Smooth muscle cell (in vitro differentiated cells): ENCODE data around the gene TRAF3IP1. TPM values are rescaled to one million over a fixed set of nuclear protein-coding genes. Genes with fewer than 3 reads are reported as not detected.

Experiments
- DNase-seq: peaks from one replicate; lab custom pipeline; 2025; ENCODE audit not compliant: unreplicated experiment; lab: John Stamatoyannopoulos, UW
- H2AFZ ChIP-seq: fragments of 200-600 bp; sonication (generic); 2 replicates; pipeline ENCODE4 v1.6.0; 2016; ENCODE audit warnings: antibody characterized with exemption, low read depth, mild to moderate bottlenecking
- H3F3A ChIP-seq: fragments of 200-600 bp; sonication (generic); 2 replicates; pipeline ENCODE4 v1.6.0; 2017; ENCODE audit warnings: antibody characterized with exemption, low read depth
- H3K27ac ChIP-seq: fragments of 200-600 bp; sonication (generic); 2 replicates; pipeline ENCODE4 v1.5.1; 2016; ENCODE audit warnings: low read depth, mild to moderate bottlenecking
- H3K27me3 ChIP-seq: fragments of 200-600 bp; sonication (generic); 2 replicates; pipeline ENCODE4 v1.6.1; 2016; ENCODE audit warnings: low read depth, mild to moderate bottlenecking
- H3K36me3 ChIP-seq: fragments of 200-600 bp; sonication (generic); 2 replicates; pipeline ENCODE4 v1.5.1; 2016; ENCODE audit warnings: low read depth
- H3K4me1 ChIP-seq: fragments of 200-600 bp; sonication (generic); 2 replicates; pipeline ENCODE4 v1.5.1; 2016; ENCODE audit warnings: low read depth
- H3K4me2 ChIP-seq: fragments of 200-600 bp; sonication (generic); 2 replicates; pipeline ENCODE4 v1.6.0; 2016; ENCODE audit warnings: mild to moderate bottlenecking
- H3K4me3 ChIP-seq: fragments of 200-600 bp; sonication (generic); 2 replicates; pipeline ENCODE4 v1.5.1; 2016; ENCODE audit warnings: mild to moderate bottlenecking
- H3K79me2 ChIP-seq: fragments of 200-600 bp; sonication (generic); 2 replicates; pipeline ENCODE4 v1.6.0; 2016; ENCODE audit warnings: low read depth, mild to moderate bottlenecking
- H3K9ac ChIP-seq: fragments of 200-600 bp; sonication (generic); 2 replicates; pipeline ENCODE4 v1.6.0; 2016; ENCODE audit warnings: low read depth
- H3K9me3 ChIP-seq: fragments of 200-600 bp; sonication (generic); replicated peaks from 2 replicates; pipeline ENCODE4 v1.5.1; 2016; ENCODE audit warnings: low read depth
- H4K20me1 ChIP-seq: fragments of 200-600 bp; sonication (generic); 2 replicates; pipeline ENCODE4 v1.6.0; 2016; ENCODE audit warnings: low read depth
- CTCF ChIP-seq: fragments of 200-600 bp; sonication (generic); IDR thresholded peaks from 2 replicates; pipeline ENCODE4 v1.5.1; 2017; ENCODE audit warnings: borderline replicate concordance, mild to moderate bottlenecking, antibody characterized with exemption; ENCODE audit not compliant: insufficient read depth, poor library complexity, severe bottlenecking
- WGBS: methylation state at CpG from one replicate; pipeline ENCODE4 v1.1.7; 2016; ENCODE audit warnings: low lambda C conversion rate; 5-methylcytosine and 5-hydroxymethylcytosine counted together
- polyA plus RNA-seq: library from polyadenylated mRNA; unstranded; fragments of >200 nt; fragmentation: Nextera tagmentation; extraction: Ambion mirVana; gene quantifications from 2 replicates; pipeline ENCODE4 v1.2.1, GENCODE V29; 2016
- total RNA-seq: library from RNA; depleted of rRNA; stranded (reverse); fragments of >200 nt; gene quantifications from 2 replicates; pipeline ENCODE4 v1.2.3, GENCODE V29; 2014

Gene TRAF3IP1
- total and polyA plus RNA-seq, 2 experiments from 2014 or later = 5.3 to 7.5 TPM

GRCh38 chr2:238445409-238446190 is 125.3 kb downstream of the TRAF3IP1 start:
- Histone ChIP-seq H3K79me2 (peaks cover 37% of the 10 kb centered on the region), H3K27ac (no peak overlapping the region), H3K27me3 (no peaks in the 10 kb centered on the region), H3K4me1 (no peaks in the 10 kb centered on the region), H3K36me3 (peaks cover 5% of the 10 kb centered on the region), H3F3A (no peaks in the 10 kb centered on the region), H3K9ac (no peak overlapping the region), H3K9me3 (no peaks in the 10 kb centered on the region), H4K20me1 (peaks cover 91% of the 10 kb centered on the region), H3K4me2 (no peak overlapping the region), H3K4me3 (no peak overlapping the region), H2AFZ (no peak overlapping the region)
- no peak for DNase-seq
- TF ChIP-seq CTCF = no peak
- 98% methylated on average over 17 of the region's 17 CpGs for WGBS

- Histone ChIP-seq H3K36me3 (peaks cover 5% of the 10 kb centered on the region), H3K4me1 (no peaks in the 10 kb centered on the region), H2AFZ (no peak overlapping the region), H3K9me3 (no peaks in the 10 kb centered on the region), H4K20me1 (peaks cover 91% of the 10 kb centered on the region), H3K4me2 (no peak overlapping the region), H3F3A (no peaks in the 10 kb centered on the region), H3K4me3 (no peak overlapping the region), H3K79me2 (peaks cover 29% of the 10 kb centered on the region), H3K9ac (no peak overlapping the region), H3K27me3 (no peaks in the 10 kb centered on the region), H3K27ac (no peak overlapping the region)
- DNase-seq = no peak
- TF ChIP-seq CTCF = no peak
- 98% methylated on average over 8 of the region's 8 CpGs for WGBS
Measured at GRCh38 chr2:238446371-238446770, 126.1 kb downstream of the TRAF3IP1 start.

GRCh38 chr2:238448031-238448955 is 128.0 kb downstream of the TRAF3IP1 start:
- no peaks in the 10 kb centered on the region for H3F3A ChIP-seq
- DNase-seq = no peak
- H3K36me3 ChIP-seq = peaks cover 5% of the 10 kb centered on the region
- TF ChIP-seq CTCF = no peak
- peaks cover 10% of the 10 kb centered on the region for H3K79me2 ChIP-seq
- no peak overlapping the region for H3K4me3 ChIP-seq
- no peaks in the 10 kb centered on the region for H3K9me3 ChIP-seq
- WGBS = 93% methylated on average over 19 of the region's 19 CpGs
- no peaks in the 10 kb centered on the region for H3K4me1 ChIP-seq
- H3K27me3 ChIP-seq = no peaks in the 10 kb centered on the region
- H2AFZ ChIP-seq = no peak overlapping the region
- no peak overlapping the region for H3K4me2 ChIP-seq
- no peak overlapping the region for H3K9ac ChIP-seq
- H3K27ac ChIP-seq = no peak overlapping the region
- peaks cover 74% of the 10 kb centered on the region for H4K20me1 ChIP-seq
